SU-DHL-6 (cell line): ENCODE results near the gene SYTL3.

ENCODE experiments used
- EZH2phosphoT487 ChIP-seq: fragments of 200-600 bp; sonication (generic), shearing (Covaris generic); conservative IDR thresholded peaks from 2 replicates; pipeline ENCODE4 v1.6.1; 2018; ENCODE audit warnings: mild to moderate bottlenecking, antibody characterized with exemption, low read length, moderate library complexity, mixed read lengths
- TF ChIP-seq, protein P1 (sequence below): fragments of 200-600 bp; sonication (generic); IDR thresholded peaks from one replicate; pipeline ENCODE4 v1.5.1; 2017; ENCODE audit warnings: antibody characterized with exemption, mild to moderate bottlenecking, low read length, moderate library complexity; ENCODE audit not compliant: insufficient read depth, poor library complexity, severe bottlenecking

DNA sequence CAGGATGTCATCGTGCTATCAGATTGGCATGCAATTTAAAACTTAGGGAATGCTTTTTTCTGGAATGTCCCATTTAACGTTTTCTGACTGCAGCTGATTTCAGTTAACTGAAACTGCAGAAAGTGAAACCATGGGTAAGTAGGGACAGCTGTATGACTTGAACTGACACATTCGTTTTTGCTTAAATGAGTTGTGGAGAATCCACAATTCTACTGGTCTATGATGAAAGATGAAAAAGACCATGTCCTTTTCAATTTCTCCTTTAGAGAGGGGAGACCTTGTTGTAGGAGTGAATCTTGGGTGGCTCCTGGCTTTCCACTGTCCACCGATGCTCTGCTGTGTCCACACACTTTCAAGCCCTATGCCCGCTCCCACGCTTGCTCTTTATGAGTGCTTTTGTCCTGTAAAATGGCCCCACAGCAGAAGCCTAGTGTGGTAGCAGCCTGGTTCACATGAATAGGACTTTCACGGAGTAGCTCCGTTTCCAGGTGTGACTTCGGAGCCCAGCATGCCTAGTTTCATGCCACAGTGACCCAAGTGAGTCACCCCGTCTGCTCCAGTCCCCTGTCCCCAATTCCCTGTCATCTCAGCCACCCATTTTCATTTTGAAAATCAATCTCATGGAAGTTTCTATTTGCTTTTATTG lies 27.2 kb upstream of the SYTL3 start:
- TF ChIP-seq, protein P1, sequence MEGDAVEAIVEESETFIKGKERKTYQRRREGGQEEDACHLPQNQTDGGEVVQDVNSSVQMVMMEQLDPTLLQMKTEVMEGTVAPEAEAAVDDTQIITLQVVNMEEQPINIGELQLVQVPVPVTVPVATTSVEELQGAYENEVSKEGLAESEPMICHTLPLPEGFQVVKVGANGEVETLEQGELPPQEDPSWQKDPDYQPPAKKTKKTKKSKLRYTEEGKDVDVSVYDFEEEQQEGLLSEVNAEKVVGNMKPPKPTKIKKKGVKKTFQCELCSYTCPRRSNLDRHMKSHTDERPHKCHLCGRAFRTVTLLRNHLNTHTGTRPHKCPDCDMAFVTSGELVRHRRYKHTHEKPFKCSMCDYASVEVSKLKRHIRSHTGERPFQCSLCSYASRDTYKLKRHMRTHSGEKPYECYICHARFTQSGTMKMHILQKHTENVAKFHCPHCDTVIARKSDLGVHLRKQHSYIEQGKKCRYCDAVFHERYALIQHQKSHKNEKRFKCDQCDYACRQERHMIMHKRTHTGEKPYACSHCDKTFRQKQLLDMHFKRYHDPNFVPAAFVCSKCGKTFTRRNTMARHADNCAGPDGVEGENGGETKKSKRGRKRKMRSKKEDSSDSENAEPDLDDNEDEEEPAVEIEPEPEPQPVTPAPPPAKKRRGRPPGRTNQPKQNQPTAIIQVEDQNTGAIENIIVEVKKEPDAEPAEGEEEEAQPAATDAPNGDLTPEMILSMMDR = no peak
- TF ChIP-seq EZH2phosphoT487 = no peak
